Activated T-helper 1 cell treated with anti-CD3 and anti-CD28 coated beads, Interleukin-12 subunit alpha, Interleukin-12 subunit beta, Interleukin-2, Interleukin-4 antibody, amounts not matched to agents 30 ng/mL and 10 ng/mL and 1 ng/mL, durations not matched to agents 14 hours and 24 hours and 36 hours (primary cell): Measurements from ENCODE around the gene PMP22. TPM values are rescaled to one million over a fixed set of nuclear protein-coding genes. Genes with fewer than 3 reads are reported as not detected.
"Not testable (repeated sequence)": the region's sequence is repeated elsewhere in the genome, so short reads cannot be mapped to it uniquely, and the experiment has no call there.

Experiments
- DNase-seq: peaks from one replicate; pipeline ENCODE4 v3.0.0; 2021; ENCODE audit warnings: low spot score
- H3K27ac Mint-ChIP-seq: one replicate; pipeline ENCODE4 v1.8.0; 2021; ENCODE audit warnings: mild to moderate bottlenecking, mixed read lengths
- H3K27me3 Mint-ChIP-seq: one replicate; pipeline ENCODE4 v1.8.0; 2022; ENCODE audit warnings: mild to moderate bottlenecking, moderate library complexity, mixed read lengths; ENCODE audit not compliant: insufficient read depth
- H3K36me3 Mint-ChIP-seq: one replicate; pipeline ENCODE4 v1.8.0; 2021; ENCODE audit warnings: low read depth, mixed read lengths
- H3K4me1 Mint-ChIP-seq: one replicate; pipeline ENCODE4 v1.8.0; 2021; ENCODE audit warnings: low read depth, mixed read lengths
- H3K4me3 Mint-ChIP-seq: one replicate; pipeline ENCODE4 v1.8.0; 2021; ENCODE audit warnings: mild to moderate bottlenecking, moderate library complexity, mixed read lengths
- H3K9me3 Mint-ChIP-seq: one replicate; pipeline ENCODE4 v1.8.0; 2021; ENCODE audit warnings: mixed read lengths
- intact Hi-C: fragments of 100-400 bp; cut with micrococcal nuclease; formaldehyde crosslinking; loops from one replicate; pipeline ENCODE4 v1.15.1; 2024
- total RNA-seq: library from RNA; stranded (reverse); gene quantifications from 2 replicates; pipeline ENCODE4 v1.2.3, GENCODE V29; 2022

Gene PMP22
- total RNA-seq, 1 donor from 2014 or later = 0.54 TPM

DNA sequence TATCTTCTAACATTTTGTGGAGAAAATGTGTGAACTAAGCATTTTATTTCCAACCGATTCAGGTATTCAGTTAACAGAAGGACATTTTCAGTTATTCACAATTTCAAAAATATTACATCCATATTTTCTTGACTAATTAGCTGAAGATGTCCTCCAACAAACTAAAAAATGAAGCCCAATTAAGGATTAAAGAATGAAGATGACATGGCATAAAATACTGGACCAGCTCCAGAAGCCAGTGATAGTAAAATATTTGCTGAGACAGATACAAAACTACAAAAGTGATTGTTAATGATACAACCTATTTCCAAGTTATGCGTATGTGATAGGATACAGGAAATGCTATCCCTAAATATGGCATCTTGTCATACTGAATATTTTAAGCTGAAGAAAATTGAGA is 48.6 kb downstream of the PMP22 start:
- DNase-seq = no peak
- no peaks in the 10 kb centered on the region for H3K27me3 Mint-ChIP-seq
- H3K9me3 Mint-ChIP-seq = no peaks in the 10 kb centered on the region
- H3K4me3 Mint-ChIP-seq = no peak overlapping the region
- no peaks in the 10 kb centered on the region for H3K4me1 Mint-ChIP-seq
- H3K27ac Mint-ChIP-seq = no peak overlapping the region
- H3K36me3 Mint-ChIP-seq = no peaks in the 10 kb centered on the region
- intact Hi-C loops = loop anchor here (10.0 kb wide), 1 partner anchor 1622 kb away; no protein-coding TSS in a partner anchor

- intact Hi-C loops = loop anchor here (10.0 kb wide), 1 partner anchor 1619 kb away; no protein-coding TSS in a partner anchor
- Mint-ChIP-seq H3K27ac (no peak overlapping the region), H3K4me1 (no peaks in the 10 kb centered on the region), H3K4me3 (no peak overlapping the region), H3K9me3 (no peaks in the 10 kb centered on the region), H3K27me3 (peaks cover 2% of the 10 kb centered on the region), H3K36me3 (no peaks in the 10 kb centered on the region)
- no peak for DNase-seq
Measured at GRCh38 chr17:15213381-15214087, 51.6 kb downstream of the PMP22 start.

DNA sequence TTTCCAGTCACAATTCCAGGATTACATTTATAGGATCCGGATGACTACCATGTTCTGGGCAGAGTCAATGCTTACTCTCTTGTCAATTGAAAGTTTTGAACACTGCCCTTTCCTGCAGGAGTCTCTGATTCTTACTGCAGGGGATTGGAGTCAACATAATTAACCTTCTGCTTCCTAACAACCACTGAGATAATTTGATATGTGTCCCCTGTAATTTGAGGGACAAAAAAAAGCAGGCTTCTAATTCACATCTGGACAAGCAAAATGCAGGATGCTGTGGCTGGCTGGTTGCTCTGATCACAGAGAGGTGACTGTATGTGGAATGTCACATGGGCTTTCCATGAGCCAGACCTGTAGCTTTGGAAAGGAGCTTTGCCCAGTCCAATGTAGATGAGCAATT is 54.9 kb downstream of the PMP22 start:
- intact Hi-C loops = loop anchor here (10.0 kb wide), 1 partner anchor 1615 kb away; no protein-coding TSS in a partner anchor
- no peaks in the 10 kb centered on the region for H3K36me3 Mint-ChIP-seq
- no peaks in the 10 kb centered on the region for H3K9me3 Mint-ChIP-seq
- no peak overlapping the region for H3K4me3 Mint-ChIP-seq
- H3K4me1 Mint-ChIP-seq = no peaks in the 10 kb centered on the region
- H3K27ac Mint-ChIP-seq = no peak overlapping the region
- peaks cover 3% of the 10 kb centered on the region for H3K27me3 Mint-ChIP-seq
- no peak for DNase-seq

DNA sequence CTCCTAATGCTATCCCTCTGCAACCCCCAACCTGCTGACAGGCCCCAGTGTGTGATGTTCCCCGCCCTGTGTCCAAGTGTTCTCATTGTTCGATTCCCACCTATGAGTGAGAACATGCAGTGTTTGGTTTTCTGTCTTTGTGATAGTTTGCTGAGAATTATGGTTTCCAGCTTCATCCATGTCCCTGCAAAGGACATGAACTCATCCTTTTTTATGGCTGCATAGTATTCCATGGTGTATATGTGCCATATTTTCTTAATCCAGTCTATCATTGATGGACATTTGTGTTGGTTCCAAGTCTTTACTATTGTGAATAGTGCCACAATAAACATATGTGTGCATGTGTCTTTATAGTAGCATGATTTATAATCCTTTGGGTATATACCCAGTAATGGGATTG is 62.1 kb downstream of the PMP22 start:
- H3K36me3 Mint-ChIP-seq, DNase-seq, intact Hi-C loops, H3K4me1 Mint-ChIP-seq, H3K27ac Mint-ChIP-seq, H3K9me3 Mint-ChIP-seq, H3K27me3 Mint-ChIP-seq, H3K4me3 Mint-ChIP-seq: not testable (repeated sequence)

DNA sequence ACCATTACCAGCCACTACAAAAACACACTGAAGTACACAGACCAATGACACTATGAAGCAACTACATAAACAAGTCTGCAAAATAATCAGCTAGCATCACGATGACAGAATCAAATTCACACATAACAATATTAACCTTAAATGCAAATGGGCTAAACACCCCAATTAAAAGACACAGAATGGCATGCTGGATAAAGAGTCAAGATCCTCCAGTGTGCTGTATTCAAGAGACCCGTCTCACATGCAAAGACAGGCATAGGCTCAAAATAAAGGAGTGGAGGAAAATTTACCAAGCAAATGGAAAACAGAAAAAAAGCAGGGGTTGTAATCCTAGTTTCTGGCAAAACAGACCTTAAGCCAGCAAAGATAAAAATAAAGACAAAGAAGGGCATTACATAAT is 64.6 kb downstream of the PMP22 start:
- H3K4me3 Mint-ChIP-seq, DNase-seq, H3K27me3 Mint-ChIP-seq, H3K9me3 Mint-ChIP-seq, H3K27ac Mint-ChIP-seq, intact Hi-C loops, H3K4me1 Mint-ChIP-seq, H3K36me3 Mint-ChIP-seq: not testable (repeated sequence)

GRCh38 chr17:15197229-15197628 is 67.9 kb downstream of the PMP22 start:
- H3K4me1 Mint-ChIP-seq = no peaks in the 10 kb centered on the region
- intact Hi-C loops = no loop called here
- H3K9me3 Mint-ChIP-seq = peaks cover 6% of the 10 kb centered on the region
- no peak for DNase-seq
- no peak overlapping the region for H3K4me3 Mint-ChIP-seq
- H3K27ac Mint-ChIP-seq = no peak overlapping the region
- H3K27me3 Mint-ChIP-seq = no peaks in the 10 kb centered on the region
- no peaks in the 10 kb centered on the region for H3K36me3 Mint-ChIP-seq

- no peak for DNase-seq
- intact Hi-C loops = no loop called here
- H3K27ac Mint-ChIP-seq = no peak overlapping the region
- H3K9me3 Mint-ChIP-seq = peaks cover 5% of the 10 kb centered on the region
- H3K36me3 Mint-ChIP-seq = no peaks in the 10 kb centered on the region
- no peaks in the 10 kb centered on the region for H3K27me3 Mint-ChIP-seq
- no peaks in the 10 kb centered on the region for H3K4me1 Mint-ChIP-seq
- no peak overlapping the region for H3K4me3 Mint-ChIP-seq
Measured at GRCh38 chr17:15194859-15195277, 70.3 kb downstream of the PMP22 start.

DNA sequence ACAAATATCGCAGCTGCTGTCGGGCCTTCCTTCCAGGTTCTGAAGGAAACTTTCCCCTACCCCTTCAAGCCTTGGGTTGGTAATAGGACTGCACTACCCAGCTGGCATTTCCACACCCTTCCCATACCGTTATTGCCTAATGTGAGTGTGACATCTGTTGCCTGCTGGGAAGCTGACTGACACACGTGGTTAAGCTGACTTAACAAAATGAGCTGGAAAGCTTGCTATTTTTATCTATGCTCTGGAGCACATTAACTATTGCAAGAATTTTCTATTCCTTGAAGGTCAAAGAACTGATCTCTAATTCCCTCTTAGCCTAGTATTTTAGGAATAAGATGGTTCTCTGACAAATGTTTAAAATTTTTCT is 79.5 kb downstream of the PMP22 start:
- Mint-ChIP-seq H3K27ac (no peak overlapping the region), H3K27me3 (no peaks in the 10 kb centered on the region), H3K9me3 (no peaks in the 10 kb centered on the region), H3K4me1 (no peaks in the 10 kb centered on the region), H3K4me3 (no peak overlapping the region), H3K36me3 (no peaks in the 10 kb centered on the region)
- no peak for DNase-seq
- intact Hi-C loops = no loop called here

GRCh38 chr17:15184872-15185624 is 80.1 kb downstream of the PMP22 start:
- DNase-seq = no peak
- Mint-ChIP-seq H3K9me3 (no peaks in the 10 kb centered on the region), H3K4me3 (no peak overlapping the region), H3K27ac (no peak overlapping the region), H3K27me3 (no peaks in the 10 kb centered on the region), H3K36me3 (no peaks in the 10 kb centered on the region), H3K4me1 (no peaks in the 10 kb centered on the region)
- intact Hi-C loops = no loop called here

DNA sequence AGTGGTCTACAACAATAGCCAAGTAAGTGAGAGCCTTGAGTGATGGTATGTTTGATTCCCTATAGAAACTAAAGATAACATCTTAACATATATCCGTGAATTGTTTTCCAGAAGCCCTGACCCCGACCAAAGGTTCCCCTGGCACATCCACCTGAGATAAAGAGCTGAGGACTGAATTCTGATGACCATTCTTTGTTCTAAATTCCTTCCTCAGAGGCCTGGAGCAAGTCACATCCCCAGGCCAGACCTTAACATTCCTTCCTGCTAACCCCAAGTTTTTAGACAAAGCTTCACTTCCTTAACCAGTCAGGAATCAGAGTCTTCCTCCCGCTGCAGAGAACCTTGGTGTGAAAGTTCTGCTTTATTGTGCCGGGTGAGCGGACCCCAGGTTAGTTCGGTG is 83.3 kb downstream of the PMP22 start:
- no peaks in the 10 kb centered on the region for H3K4me1 Mint-ChIP-seq
- intact Hi-C loops = no loop called here
- no peak for DNase-seq
- peaks cover 2% of the 10 kb centered on the region for H3K27me3 Mint-ChIP-seq
- no peaks in the 10 kb centered on the region for H3K9me3 Mint-ChIP-seq
- no peak overlapping the region for H3K4me3 Mint-ChIP-seq
- no peaks in the 10 kb centered on the region for H3K36me3 Mint-ChIP-seq
- H3K27ac Mint-ChIP-seq = no peak overlapping the region

GRCh38 chr17:15181333-15181732 is 83.8 kb downstream of the PMP22 start:
- intact Hi-C loops = no loop called here
- no peak for DNase-seq
- Mint-ChIP-seq H3K4me3 (no peak overlapping the region), H3K36me3 (no peaks in the 10 kb centered on the region), H3K27ac (no peak overlapping the region), H3K4me1 (no peaks in the 10 kb centered on the region), H3K9me3 (no peaks in the 10 kb centered on the region), H3K27me3 (peaks cover 2% of the 10 kb centered on the region)

DNA sequence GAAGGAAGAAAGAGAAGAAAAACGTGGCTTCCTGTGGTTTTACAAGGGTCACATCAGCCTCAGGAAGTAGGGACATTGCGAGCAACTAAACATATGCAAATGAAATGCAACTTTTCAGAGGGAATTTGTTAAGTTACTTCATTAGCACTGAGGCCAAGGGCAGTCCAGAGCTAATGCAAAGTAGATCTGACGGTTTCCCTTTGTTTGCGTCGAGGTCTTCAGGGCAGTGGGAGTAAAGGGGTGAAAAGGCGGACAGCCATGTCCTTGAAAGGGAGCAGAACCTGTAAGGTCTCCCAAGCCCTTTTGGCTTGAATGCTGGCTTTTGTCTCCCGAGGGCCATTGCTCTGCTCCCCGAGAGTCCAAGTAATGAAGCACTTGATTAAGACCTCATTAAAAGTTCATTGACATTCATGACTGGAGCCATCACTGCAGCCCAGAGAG is 85.0 kb downstream of the PMP22 start:
- Mint-ChIP-seq H3K4me1 (no peaks in the 10 kb centered on the region), H3K36me3 (no peaks in the 10 kb centered on the region), H3K27me3 (peaks cover 2% of the 10 kb centered on the region), H3K9me3 (no peaks in the 10 kb centered on the region), H3K4me3 (no peak overlapping the region), H3K27ac (no peak overlapping the region)
- no peak for DNase-seq
- intact Hi-C loops = no loop called here
